Activated CD4-positive, CD25-positive, alpha-beta regulatory T cell treated with anti-CD3 and anti-CD28 coated beads, Interleukin-2, amount 50 U/mL, for 16 hours (primary cell): Measurements from ENCODE around the gene CSTPP1.

Experiments used
- DNase-seq: peaks from one replicate; pipeline ENCODE4 v3.0.0-alpha.2; 2020; ENCODE audit warnings: low read depth, low spot score

The CSTPP1 gene

GRCh38 chr11:47132981-47133380 is 196.4 kb downstream of the CSTPP1 start:
- DNase-seq, result no peak

- no peak for DNase-seq
These were observed 199.8 kb downstream of the CSTPP1 start for GRCh38 chr11:47136327-47136726.

- DNase-seq, result no peak
These were observed 200.4 kb downstream of the CSTPP1 start for GRCh38 chr11:47136921-47137320.

- DNase-seq, result no peak
These were observed 200.9 kb downstream of the CSTPP1 start for GRCh38 chr11:47137476-47137875.

- no peak for DNase-seq
These were observed 203.3 kb downstream of the CSTPP1 start for GRCh38 chr11:47139878-47140277.

GRCh38 chr11:47143322-47143721 is 206.8 kb downstream of the CSTPP1 start:
- DNase-seq, result no peak

- no peak for DNase-seq
These were observed 208.0 kb downstream of the CSTPP1 start for GRCh38 chr11:47144541-47144940.

- no peak for DNase-seq
These were observed 210.7 kb downstream of the CSTPP1 start for GRCh38 chr11:47147250-47147649.

- no peak for DNase-seq
These were observed 211.1 kb downstream of the CSTPP1 start for GRCh38 chr11:47147681-47148080.

- DNase-seq, result no peak
These were observed 211.7 kb downstream of the CSTPP1 start for GRCh38 chr11:47148270-47148669.

GRCh38 chr11:47148903-47149531 is 212.5 kb downstream of the CSTPP1 start:
- no peak for DNase-seq

GRCh38 chr11:47149782-47150181 is 213.2 kb downstream of the CSTPP1 start:
- no peak for DNase-seq

GRCh38 chr11:47152126-47152952 is 215.8 kb downstream of the CSTPP1 start:
- DNase-seq, result no peak

GRCh38 chr11:47152953-47153950 is 216.7 kb downstream of the CSTPP1 start:
- DNase-seq, result no peak

GRCh38 chr11:47154616-47155570 is 218.3 kb downstream of the CSTPP1 start:
- no peak for DNase-seq

GRCh38 chr11:47155879-47156278 is 219.3 kb downstream of the CSTPP1 start:
- DNase-seq, result no peak

- no peak for DNase-seq
These were observed 219.8 kb downstream of the CSTPP1 start for GRCh38 chr11:47156333-47156732.

GRCh38 chr11:47156951-47157350 is 220.4 kb downstream of the CSTPP1 start:
- no peak for DNase-seq

GRCh38 chr11:47157805-47158204 is 221.2 kb downstream of the CSTPP1 start:
- DNase-seq, result no peak

GRCh38 chr11:47158242-47158641 is 221.7 kb downstream of the CSTPP1 start:
- DNase-seq, result no peak

GRCh38 chr11:47160753-47161133 is 224.2 kb downstream of the CSTPP1 start:
- DNase-seq, result no peak
